Measurements from ENCODE around the gene OGFOD3.
A peak's percentile ranks its signal among the peaks of the same experiment; 100 is the strongest.

The OGFOD3 gene

GRCh38 chr17:82403662-82404660, 14.4 kb downstream of the OGFOD3 start:
- TF ChIP-seq, protein P1, sequence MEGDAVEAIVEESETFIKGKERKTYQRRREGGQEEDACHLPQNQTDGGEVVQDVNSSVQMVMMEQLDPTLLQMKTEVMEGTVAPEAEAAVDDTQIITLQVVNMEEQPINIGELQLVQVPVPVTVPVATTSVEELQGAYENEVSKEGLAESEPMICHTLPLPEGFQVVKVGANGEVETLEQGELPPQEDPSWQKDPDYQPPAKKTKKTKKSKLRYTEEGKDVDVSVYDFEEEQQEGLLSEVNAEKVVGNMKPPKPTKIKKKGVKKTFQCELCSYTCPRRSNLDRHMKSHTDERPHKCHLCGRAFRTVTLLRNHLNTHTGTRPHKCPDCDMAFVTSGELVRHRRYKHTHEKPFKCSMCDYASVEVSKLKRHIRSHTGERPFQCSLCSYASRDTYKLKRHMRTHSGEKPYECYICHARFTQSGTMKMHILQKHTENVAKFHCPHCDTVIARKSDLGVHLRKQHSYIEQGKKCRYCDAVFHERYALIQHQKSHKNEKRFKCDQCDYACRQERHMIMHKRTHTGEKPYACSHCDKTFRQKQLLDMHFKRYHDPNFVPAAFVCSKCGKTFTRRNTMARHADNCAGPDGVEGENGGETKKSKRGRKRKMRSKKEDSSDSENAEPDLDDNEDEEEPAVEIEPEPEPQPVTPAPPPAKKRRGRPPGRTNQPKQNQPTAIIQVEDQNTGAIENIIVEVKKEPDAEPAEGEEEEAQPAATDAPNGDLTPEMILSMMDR (IDR thresholded peaks at IDR 0.05; ENCODE audit: low read depth, low read length, missing control alignments) = no peak
- no peak overlapping the region for H3K4me3 ChIP-seq (replicated peaks; ENCODE audit: low read depth, low read length)
- DNase-seq (ENCODE audit: extremely low read depth, low read depth) = no peak

GRCh38 chr17:82402865-82403264, 15.5 kb downstream of the OGFOD3 start:
- no peak for DNase-seq (ENCODE audit: extremely low read depth, low read depth)
- TF ChIP-seq, protein P1 (IDR thresholded peaks at IDR 0.05; ENCODE audit: low read depth, low read length, missing control alignments) = no peak
- H3K4me3 ChIP-seq (replicated peaks; ENCODE audit: low read depth, low read length) = no peak overlapping the region

DNA sequence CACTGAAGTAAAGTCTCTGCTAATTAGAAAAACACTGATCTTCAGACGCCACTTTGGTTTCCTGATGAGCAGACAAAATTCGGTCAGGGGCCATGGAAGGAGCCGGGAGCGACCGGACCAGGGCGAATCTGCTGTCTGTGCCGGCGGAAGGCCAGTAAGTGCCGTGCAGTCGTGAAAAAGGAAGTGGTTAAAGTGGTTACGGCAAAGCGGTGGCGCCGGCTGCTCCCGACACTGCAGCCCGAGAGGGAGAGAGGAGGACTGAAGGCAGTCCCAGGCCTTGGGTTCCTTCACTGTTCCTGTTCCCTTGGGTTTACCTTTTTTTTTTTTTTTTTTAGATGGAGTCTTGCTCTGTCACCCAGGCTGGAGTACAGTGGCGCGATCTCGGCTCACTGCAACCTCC, 17.6 kb downstream of the OGFOD3 start:
- DNase-seq (ENCODE audit: extremely low read depth, low read depth) = no peak
- TF ChIP-seq, protein P1 (IDR thresholded peaks at IDR 0.05; ENCODE audit: low read depth, low read length, missing control alignments) = no peak
- H3K4me3 ChIP-seq (replicated peaks; ENCODE audit: low read depth, low read length) = no peak overlapping the region

- no peak overlapping the region for H3K4me3 ChIP-seq (replicated peaks; ENCODE audit: low read depth, low read length)
- no peak for DNase-seq (ENCODE audit: extremely low read depth, low read depth)
- TF ChIP-seq, protein P1 (IDR thresholded peaks at IDR 0.05; ENCODE audit: low read depth, low read length, missing control alignments) = no peak
Measured at GRCh38 chr17:82400206-82400605, 18.2 kb downstream of the OGFOD3 start.

DNA sequence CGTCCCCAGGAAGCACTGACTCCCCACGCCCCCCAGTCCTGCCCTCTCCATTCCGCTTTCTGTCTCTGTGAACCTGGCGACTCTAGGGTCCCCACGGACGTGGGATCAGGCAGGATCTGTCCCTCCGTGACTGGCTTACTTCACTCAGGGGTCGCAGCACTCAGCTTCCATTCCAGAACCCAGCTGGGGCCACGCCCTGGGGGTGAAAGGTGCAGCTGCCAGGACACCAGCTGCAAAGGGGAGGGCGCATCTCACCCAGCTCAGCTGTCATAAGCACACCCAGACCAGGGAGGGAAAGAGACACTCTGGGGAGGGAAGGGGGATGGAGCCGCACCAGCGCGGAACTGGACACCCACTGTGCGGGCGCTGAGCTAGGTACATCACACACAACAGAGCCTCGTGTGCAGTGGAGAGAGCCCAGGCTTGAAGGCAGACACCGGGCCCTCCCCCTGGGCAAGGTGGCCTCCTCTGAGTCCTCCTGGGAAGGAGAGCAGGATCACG, 18.7 kb downstream of the OGFOD3 start:
- TF ChIP-seq, protein P1 (IDR thresholded peaks at IDR 0.05; ENCODE audit: low read depth, low read length, missing control alignments) = no peak
- no peak for DNase-seq (ENCODE audit: extremely low read depth, low read depth)
- H3K4me3 ChIP-seq (replicated peaks; ENCODE audit: low read depth, low read length) = 0 out of 2 replicates have a peak overlapping the region, but pooled peaks have one; percentile 1

DNA sequence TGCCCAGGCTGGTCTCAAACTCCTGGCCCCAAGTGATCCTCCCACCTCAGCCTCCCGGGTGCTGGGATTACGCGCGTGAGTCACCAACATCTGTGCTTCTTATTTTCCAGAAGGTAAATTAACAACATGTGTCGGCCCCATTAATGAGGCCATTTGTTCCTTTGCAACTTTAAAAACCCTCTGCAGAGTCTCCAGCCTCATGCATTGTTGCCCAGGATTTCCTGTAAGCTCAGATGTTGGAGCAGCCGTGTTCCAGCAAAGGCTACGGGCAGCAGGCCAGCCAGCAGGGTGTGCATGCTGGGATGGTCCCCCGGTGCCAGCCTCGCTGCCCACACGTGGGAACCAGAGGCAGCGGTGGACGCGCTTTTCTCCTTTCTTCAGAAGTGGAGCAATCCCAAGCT, 19.3 kb downstream of the OGFOD3 start:
- H3K4me3 ChIP-seq (replicated peaks; ENCODE audit: low read depth, low read length) = 0 out of 2 replicates have a peak overlapping the region, but pooled peaks have one; percentile 1
- TF ChIP-seq, protein P1 (IDR thresholded peaks at IDR 0.05; ENCODE audit: low read depth, low read length, missing control alignments) = no peak
- DNase-seq (ENCODE audit: extremely low read depth, low read depth) = peak; percentile 97

All from HFF-Myc (cell line).